Upper lobe of left lung (tissue), 4 donors: ENCODE results near the gene PPARD.

Source experiments
- CTCF ChIP-seq, 6 experiments: fragments of 450-650 bp in 4 of 6; fragments of 200-600 bp in 2 of 6; sonication (generic) in 2 of 6; IDR thresholded peaks; one replicate each; pipeline ENCODE4 v1.5.1; 2016 to 2019; ENCODE audit warnings: antibody characterized with exemption in 6 of 6
- EP300 ChIP-seq, 4 donors: sonication (generic); formaldehyde crosslinking; IDR thresholded peaks; one replicate each; pipeline ENCODE4 v1.5.1; 2017; ENCODE audit warnings: antibody characterized with exemption in 4 of 4, control low read depth in 2 of 4
- POLR2A ChIP-seq, 4 donors: fragments of 450-650 bp; IDR thresholded peaks; one replicate each; pipeline ENCODE4 v1.5.1; 2016 to 2017; ENCODE audit warnings: antibody characterized with exemption in 4 of 4, mild to moderate bottlenecking in 2 of 4
- POLR2AphosphoS5 ChIP-seq, 2 donors: sonication (generic); formaldehyde crosslinking; IDR thresholded peaks; one replicate each; pipeline ENCODE4 v1.5.1; 2017; ENCODE audit warnings: antibody characterized with exemption in 2 of 2

GRCh38 chr6:35351422-35351821 lies 9.1 kb downstream of the PPARD start:
- no peak for TF ChIP-seq EP300 (IDR thresholded peaks at IDR 0.05)
- no peak for TF ChIP-seq CTCF (IDR thresholded peaks at IDR 0.05)
- no peak for TF ChIP-seq POLR2AphosphoS5 (IDR thresholded peaks at IDR 0.05)
- no peak for TF ChIP-seq POLR2A (IDR thresholded peaks at IDR 0.05)
